ENCODE results near the gene MCUR1.

- TF ChIP-seq EGR1 (IDR thresholded peaks at IDR 0.05) = no peak
- TF ChIP-seq TCF12 (IDR thresholded peaks at IDR 0.05; ENCODE audit: low read depth) = peak; percentile 50; the same call in 1 of the 2 replicates
- TF ChIP-seq USF1 (IDR thresholded peaks at IDR 0.05) = peak; percentile 96
- 0 out of 2 replicates have a peak, but pooled peaks have one; percentile 34 for TF ChIP-seq EP300 (IDR thresholded peaks at IDR 0.05; ENCODE audit: borderline replicate concordance)
- TF ChIP-seq CREB1 (IDR thresholded peaks at IDR 0.05; ENCODE audit: low read depth) = no peak
- TF ChIP-seq, protein P1, sequence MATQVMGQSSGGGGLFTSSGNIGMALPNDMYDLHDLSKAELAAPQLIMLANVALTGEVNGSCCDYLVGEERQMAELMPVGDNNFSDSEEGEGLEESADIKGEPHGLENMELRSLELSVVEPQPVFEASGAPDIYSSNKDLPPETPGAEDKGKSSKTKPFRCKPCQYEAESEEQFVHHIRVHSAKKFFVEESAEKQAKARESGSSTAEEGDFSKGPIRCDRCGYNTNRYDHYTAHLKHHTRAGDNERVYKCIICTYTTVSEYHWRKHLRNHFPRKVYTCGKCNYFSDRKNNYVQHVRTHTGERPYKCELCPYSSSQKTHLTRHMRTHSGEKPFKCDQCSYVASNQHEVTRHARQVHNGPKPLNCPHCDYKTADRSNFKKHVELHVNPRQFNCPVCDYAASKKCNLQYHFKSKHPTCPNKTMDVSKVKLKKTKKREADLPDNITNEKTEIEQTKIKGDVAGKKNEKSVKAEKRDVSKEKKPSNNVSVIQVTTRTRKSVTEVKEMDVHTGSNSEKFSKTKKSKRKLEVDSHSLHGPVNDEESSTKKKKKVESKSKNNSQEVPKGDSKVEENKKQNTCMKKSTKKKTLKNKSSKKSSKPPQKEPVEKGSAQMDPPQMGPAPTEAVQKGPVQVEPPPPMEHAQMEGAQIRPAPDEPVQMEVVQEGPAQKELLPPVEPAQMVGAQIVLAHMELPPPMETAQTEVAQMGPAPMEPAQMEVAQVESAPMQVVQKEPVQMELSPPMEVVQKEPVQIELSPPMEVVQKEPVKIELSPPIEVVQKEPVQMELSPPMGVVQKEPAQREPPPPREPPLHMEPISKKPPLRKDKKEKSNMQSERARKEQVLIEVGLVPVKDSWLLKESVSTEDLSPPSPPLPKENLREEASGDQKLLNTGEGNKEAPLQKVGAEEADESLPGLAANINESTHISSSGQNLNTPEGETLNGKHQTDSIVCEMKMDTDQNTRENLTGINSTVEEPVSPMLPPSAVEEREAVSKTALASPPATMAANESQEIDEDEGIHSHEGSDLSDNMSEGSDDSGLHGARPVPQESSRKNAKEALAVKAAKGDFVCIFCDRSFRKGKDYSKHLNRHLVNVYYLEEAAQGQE (IDR thresholded peaks at IDR 0.05; ENCODE audit: low read depth) = no peak; the same call in 1 of the 2 replicates
- peak; percentile 10; the same call in 1 of the 2 replicates for TF ChIP-seq RAD21 (IDR thresholded peaks at IDR 0.05; ENCODE audit: low read depth)
- no peak for TF ChIP-seq FOXM1 (IDR thresholded peaks at IDR 0.05; ENCODE audit: borderline replicate concordance, low read depth)
- no peak for TF ChIP-seq CEBPB (IDR thresholded peaks at IDR 0.05)
- TF ChIP-seq, protein P2, sequence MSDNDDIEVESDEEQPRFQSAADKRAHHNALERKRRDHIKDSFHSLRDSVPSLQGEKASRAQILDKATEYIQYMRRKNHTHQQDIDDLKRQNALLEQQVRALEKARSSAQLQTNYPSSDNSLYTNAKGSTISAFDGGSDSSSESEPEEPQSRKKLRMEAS (IDR thresholded peaks at IDR 0.05) = peak; percentile 67; the same call in 1 of the 2 replicates
- TF ChIP-seq NFIC (IDR thresholded peaks at IDR 0.05) = no peak
- no peak for TF ChIP-seq YY1 (IDR thresholded peaks at IDR 0.05; ENCODE audit: low read depth)
Measured at GRCh38 chr6:13814176-13814937, at the start of gene MCUR1.
